Measurements from ENCODE around the gene CYTH4. TPM values are rescaled to one million over a fixed set of nuclear protein-coding genes. Genes with fewer than 3 reads are reported as not detected.

CYTH4 gene
- total and polyA plus RNA-seq, 10 of the 15 experiments (the other 5 are each of a cell fraction or from before 2014, with no cell fraction given), result 1.5 to 27.3 (median 16.9) TPM

DNA sequence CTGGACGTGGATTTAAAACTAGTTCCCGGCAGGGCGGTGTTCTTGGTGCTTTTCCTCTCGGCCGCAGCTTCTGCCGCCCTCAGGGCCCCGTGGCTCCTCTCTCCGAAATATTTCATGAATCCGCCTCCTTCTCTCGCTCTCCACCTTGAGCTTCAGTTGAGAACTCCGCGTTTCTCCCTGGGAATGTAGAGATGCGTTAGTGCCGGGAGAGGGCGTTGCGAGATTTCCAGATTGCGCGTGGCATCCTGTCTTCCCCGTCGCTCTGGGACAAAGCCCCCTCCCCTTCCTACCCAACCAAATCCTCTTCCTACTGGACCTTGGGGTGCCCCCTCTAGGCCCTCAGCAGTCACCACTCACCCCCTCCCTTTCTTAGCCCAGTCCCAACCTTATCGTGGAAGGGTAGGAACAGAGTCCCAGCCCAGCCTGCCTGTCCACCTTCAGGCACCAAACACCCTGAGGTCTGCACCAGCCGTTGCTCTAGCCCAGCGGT, 22.7 kb upstream of the CYTH4 start:
- in situ Hi-C loops (cut with MboI), result loop anchor here (5.0 kb wide), 1 partner anchor 198 kb away; no protein-coding TSS in a partner anchor
- ATAC-seq, result peak; percentile 40
- H2AFZ ChIP-seq (ENCODE audit: control insufficient read depth, low read depth, low read length), result peak overlapping the region; percentile 22
- TF ChIP-seq, protein P1, sequence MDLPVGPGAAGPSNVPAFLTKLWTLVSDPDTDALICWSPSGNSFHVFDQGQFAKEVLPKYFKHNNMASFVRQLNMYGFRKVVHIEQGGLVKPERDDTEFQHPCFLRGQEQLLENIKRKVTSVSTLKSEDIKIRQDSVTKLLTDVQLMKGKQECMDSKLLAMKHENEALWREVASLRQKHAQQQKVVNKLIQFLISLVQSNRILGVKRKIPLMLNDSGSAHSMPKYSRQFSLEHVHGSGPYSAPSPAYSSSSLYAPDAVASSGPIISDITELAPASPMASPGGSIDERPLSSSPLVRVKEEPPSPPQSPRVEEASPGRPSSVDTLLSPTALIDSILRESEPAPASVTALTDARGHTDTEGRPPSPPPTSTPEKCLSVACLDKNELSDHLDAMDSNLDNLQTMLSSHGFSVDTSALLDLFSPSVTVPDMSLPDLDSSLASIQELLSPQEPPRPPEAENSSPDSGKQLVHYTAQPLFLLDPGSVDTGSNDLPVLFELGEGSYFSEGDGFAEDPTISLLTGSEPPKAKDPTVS (IDR thresholded peaks at IDR 0.05; ENCODE audit: low read depth, low read length), result no peak
- TF ChIP-seq, protein P2, sequence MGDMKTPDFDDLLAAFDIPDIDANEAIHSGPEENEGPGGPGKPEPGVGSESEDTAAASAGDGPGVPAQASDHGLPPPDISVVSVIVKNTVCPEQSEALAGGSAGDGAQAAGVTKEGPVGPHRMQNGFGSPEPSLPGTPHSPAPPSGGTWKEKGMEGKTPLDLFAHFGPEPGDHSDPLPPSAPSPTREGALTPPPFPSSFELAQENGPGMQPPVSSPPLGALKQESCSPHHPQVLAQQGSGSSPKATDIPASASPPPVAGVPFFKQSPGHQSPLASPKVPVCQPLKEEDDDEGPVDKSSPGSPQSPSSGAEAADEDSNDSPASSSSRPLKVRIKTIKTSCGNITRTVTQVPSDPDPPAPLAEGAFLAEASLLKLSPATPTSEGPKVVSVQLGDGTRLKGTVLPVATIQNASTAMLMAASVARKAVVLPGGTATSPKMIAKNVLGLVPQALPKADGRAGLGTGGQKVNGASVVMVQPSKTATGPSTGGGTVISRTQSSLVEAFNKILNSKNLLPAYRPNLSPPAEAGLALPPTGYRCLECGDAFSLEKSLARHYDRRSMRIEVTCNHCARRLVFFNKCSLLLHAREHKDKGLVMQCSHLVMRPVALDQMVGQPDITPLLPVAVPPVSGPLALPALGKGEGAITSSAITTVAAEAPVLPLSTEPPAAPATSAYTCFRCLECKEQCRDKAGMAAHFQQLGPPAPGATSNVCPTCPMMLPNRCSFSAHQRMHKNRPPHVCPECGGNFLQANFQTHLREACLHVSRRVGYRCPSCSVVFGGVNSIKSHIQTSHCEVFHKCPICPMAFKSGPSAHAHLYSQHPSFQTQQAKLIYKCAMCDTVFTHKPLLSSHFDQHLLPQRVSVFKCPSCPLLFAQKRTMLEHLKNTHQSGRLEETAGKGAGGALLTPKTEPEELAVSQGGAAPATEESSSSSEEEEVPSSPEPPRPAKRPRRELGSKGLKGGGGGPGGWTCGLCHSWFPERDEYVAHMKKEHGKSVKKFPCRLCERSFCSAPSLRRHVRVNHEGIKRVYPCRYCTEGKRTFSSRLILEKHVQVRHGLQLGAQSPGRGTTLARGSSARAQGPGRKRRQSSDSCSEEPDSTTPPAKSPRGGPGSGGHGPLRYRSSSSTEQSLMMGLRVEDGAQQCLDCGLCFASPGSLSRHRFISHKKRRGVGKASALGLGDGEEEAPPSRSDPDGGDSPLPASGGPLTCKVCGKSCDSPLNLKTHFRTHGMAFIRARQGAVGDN (IDR thresholded peaks at IDR 0.05), result peak; percentile 12; the same call in 1 of the 2 replicates
- TF ChIP-seq, protein P3, sequence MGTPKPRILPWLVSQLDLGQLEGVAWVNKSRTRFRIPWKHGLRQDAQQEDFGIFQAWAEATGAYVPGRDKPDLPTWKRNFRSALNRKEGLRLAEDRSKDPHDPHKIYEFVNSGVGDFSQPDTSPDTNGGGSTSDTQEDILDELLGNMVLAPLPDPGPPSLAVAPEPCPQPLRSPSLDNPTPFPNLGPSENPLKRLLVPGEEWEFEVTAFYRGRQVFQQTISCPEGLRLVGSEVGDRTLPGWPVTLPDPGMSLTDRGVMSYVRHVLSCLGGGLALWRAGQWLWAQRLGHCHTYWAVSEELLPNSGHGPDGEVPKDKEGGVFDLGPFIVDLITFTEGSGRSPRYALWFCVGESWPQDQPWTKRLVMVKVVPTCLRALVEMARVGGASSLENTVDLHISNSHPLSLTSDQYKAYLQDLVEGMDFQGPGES (IDR thresholded peaks at IDR 0.05), result no peak
- TF ChIP-seq ZZZ3 (IDR thresholded peaks at IDR 0.05; ENCODE audit: control insufficient read depth, insufficient read length, low read depth), result no peak
- 0 out of 2 replicates have a peak, but pooled peaks have one; percentile 50 for TF ChIP-seq MXI1 (IDR thresholded peaks at IDR 0.05; ENCODE audit: low read depth, low read length)
- TF ChIP-seq HDAC6 (IDR thresholded peaks at IDR 0.05; ENCODE audit: unreplicated experiment), result no peak
- TF ChIP-seq EED (IDR thresholded peaks at IDR 0.05; ENCODE audit: low read depth), result 0 out of 2 replicates have a peak, but pooled peaks have one; percentile 33
- TF ChIP-seq, protein P4, sequence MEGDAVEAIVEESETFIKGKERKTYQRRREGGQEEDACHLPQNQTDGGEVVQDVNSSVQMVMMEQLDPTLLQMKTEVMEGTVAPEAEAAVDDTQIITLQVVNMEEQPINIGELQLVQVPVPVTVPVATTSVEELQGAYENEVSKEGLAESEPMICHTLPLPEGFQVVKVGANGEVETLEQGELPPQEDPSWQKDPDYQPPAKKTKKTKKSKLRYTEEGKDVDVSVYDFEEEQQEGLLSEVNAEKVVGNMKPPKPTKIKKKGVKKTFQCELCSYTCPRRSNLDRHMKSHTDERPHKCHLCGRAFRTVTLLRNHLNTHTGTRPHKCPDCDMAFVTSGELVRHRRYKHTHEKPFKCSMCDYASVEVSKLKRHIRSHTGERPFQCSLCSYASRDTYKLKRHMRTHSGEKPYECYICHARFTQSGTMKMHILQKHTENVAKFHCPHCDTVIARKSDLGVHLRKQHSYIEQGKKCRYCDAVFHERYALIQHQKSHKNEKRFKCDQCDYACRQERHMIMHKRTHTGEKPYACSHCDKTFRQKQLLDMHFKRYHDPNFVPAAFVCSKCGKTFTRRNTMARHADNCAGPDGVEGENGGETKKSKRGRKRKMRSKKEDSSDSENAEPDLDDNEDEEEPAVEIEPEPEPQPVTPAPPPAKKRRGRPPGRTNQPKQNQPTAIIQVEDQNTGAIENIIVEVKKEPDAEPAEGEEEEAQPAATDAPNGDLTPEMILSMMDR (IDR thresholded peaks at IDR 0.05 in 2 of 3, conservative IDR thresholded peaks at IDR 0.05 in 1 of 3; ENCODE audit: control insufficient read depth in 2 of 3, extremely low read depth in 1 of 3, insufficient read depth in 1 of 3, low read depth in 3 of 3, low read length in 3 of 3), result peak; percentile 41 to 69 (median 56); a peak in 5 of 6 replicates
- no peak for TF ChIP-seq TBL1XR1 (IDR thresholded peaks at IDR 0.05; ENCODE audit: low read depth, low read length)
- no peak for TF ChIP-seq POLR2AphosphoS2 (IDR thresholded peaks at IDR 0.05; ENCODE audit: low read depth, low read length)
- no peak for TF ChIP-seq MTA3 (IDR thresholded peaks at IDR 0.05; ENCODE audit: borderline replicate concordance, low read length)
- TF ChIP-seq IKZF1 (conservative IDR thresholded peaks at IDR 0.05), result peak; percentile 56
- TF ChIP-seq BACH1 (IDR thresholded peaks at IDR 0.05; ENCODE audit: borderline replicate concordance), result 0 out of 2 replicates have a peak, but pooled peaks have one; percentile 40
- TF ChIP-seq, protein P5, sequence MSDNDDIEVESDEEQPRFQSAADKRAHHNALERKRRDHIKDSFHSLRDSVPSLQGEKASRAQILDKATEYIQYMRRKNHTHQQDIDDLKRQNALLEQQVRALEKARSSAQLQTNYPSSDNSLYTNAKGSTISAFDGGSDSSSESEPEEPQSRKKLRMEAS (IDR thresholded peaks at IDR 0.05; ENCODE audit: low read depth, low read length), result no peak

More for the DNA sequence above, 22.7 kb upstream of the CYTH4 start:
- peak overlapping the region; percentile 31 for H3K4me2 ChIP-seq (ENCODE audit: control insufficient read depth, insufficient read depth)
- BruUV-seq (replicated peaks), result no TSS peak
- no peak overlapping the region for H3K9ac ChIP-seq (ENCODE audit: control insufficient read depth, insufficient read depth, low read length)
- DNase-seq (ENCODE audit: low read depth, low spot score) (no peak), FAIRE-seq (no peak)
- H3K36me3 ChIP-seq (ENCODE audit: control insufficient read depth in 2 of 2, insufficient read depth in 2 of 2, low read length in 1 of 2), result no peaks in the 10 kb centered on the region
- H3K27ac ChIP-seq (ENCODE audit: control insufficient read depth, insufficient read depth), result no peak overlapping the region
- H3K27me3 ChIP-seq (replicated peaks in 1 of 2; ENCODE audit: control insufficient read depth in 2 of 2, insufficient read depth in 2 of 2, low read length in 1 of 2), result no peaks in the 10 kb centered on the region
- no peaks in the 10 kb centered on the region for H4K20me1 ChIP-seq (ENCODE audit: control insufficient read depth, insufficient read depth)
- ChIA-PET RAD21 (ENCODE audit: unreplicated experiment) (interaction anchor here (0.9 to 4.9 kb wide), 21 partner anchors 8 to 307 kb away, joined by 3 to 132 read pairs (median 12); partner anchors contain the start of gene RAC2), CTCF (interaction anchor here (0.7 to 5.9 kb wide), 44 partner anchors 8 to 398 kb away, joined by 3 to 265 read pairs (median 8); partner anchors contain the start of genes CYTH4, IL2RB, KCTD17 and RAC2), SMC1A (ENCODE audit: uncharacterized antibody, unreplicated experiment) (interaction anchor here (0.7 to 5.9 kb wide), 23 partner anchors 9 to 399 kb away, joined by 3 to 165 read pairs (median 13); partner anchors contain the start of genes C1QTNF6 and RAC2), POLR2A (interaction anchor here (0.7 to 2.9 kb wide), 10 partner anchors 12 to 111 kb away, joined by 3 to 51 read pairs (median 6); partner anchors contain the start of gene RAC2)
- H3K79me2 ChIP-seq (ENCODE audit: control insufficient read depth, insufficient read depth, low read length), result no peaks in the 10 kb centered on the region
- intact Hi-C loops (cut with micrococcal nuclease; ENCODE audit: unreplicated experiment), result loop anchor here (2.0 kb wide), 2 partner anchors 35 to 181 kb away; no protein-coding TSS in a partner anchor
- H3K4me1 ChIP-seq (ENCODE audit: control insufficient read depth, insufficient read depth, low read length), result peaks cover 8% of the 10 kb centered on the region; the same call in 1 of the 2 replicates
- 44% methylated on average over 23 of the region's 23 CpGs for WGBS (ENCODE audit: insufficient coverage, insufficient replicate concordance, low lambda C conversion rate, missing lambda C conversion rate)
- no peak overlapping the region for H3K4me3 ChIP-seq
- H3K9me3 ChIP-seq (replicated peaks; ENCODE audit: control insufficient read depth, insufficient read depth, low read length), result peaks cover 8% of the 10 kb centered on the region; the same call in 2 of the 3 replicates

Data from GM12878 (cell line).